Effector memory CD4-positive, alpha-beta T cell (primary cell): ENCODE measurements around the gene PIEZO1.
A peak's percentile ranks its signal among the peaks of the same experiment; 100 is the strongest.

Experiments used
- DNase-seq, 3 donors: peaks; one replicate each; pipeline ENCODE4 v3.0.0-alpha.2; 2020
- H3K27ac ChIP-seq: 2 replicates; pipeline ENCODE4 v1.7.0; 2013; ENCODE audit warnings: mild to moderate bottlenecking, low read length, moderate library complexity; ENCODE audit not compliant: insufficient read depth, poor library complexity, severe bottlenecking
- H3K27me3 ChIP-seq: replicated peaks from 2 replicates; pipeline ENCODE4 v1.7.0; 2013; ENCODE audit warnings: mild to moderate bottlenecking, low read length; ENCODE audit not compliant: insufficient read depth, control insufficient read depth, poor library complexity, severe bottlenecking
- H3K36me3 ChIP-seq: 2 replicates; pipeline ENCODE4 v1.7.0; 2013; ENCODE audit warnings: mild to moderate bottlenecking, low read length, moderate library complexity; ENCODE audit not compliant: control insufficient read depth, insufficient read depth
- H3K4me1 ChIP-seq: 2 replicates; pipeline ENCODE4 v1.7.0; 2013; ENCODE audit warnings: low read length, mild to moderate bottlenecking; ENCODE audit not compliant: control insufficient read depth, insufficient read depth, poor library complexity, severe bottlenecking
- H3K4me3 ChIP-seq: 2 replicates; pipeline ENCODE4 v1.7.0; 2013; ENCODE audit warnings: low read length, low read depth, mild to moderate bottlenecking; ENCODE audit not compliant: insufficient read depth, poor library complexity, severe bottlenecking
- H3K9me3 ChIP-seq: 2 replicates; pipeline ENCODE4 v1.7.0; 2013; ENCODE audit warnings: mild to moderate bottlenecking, low read length, moderate library complexity; ENCODE audit not compliant: control insufficient read depth

The PIEZO1 gene

DNA sequence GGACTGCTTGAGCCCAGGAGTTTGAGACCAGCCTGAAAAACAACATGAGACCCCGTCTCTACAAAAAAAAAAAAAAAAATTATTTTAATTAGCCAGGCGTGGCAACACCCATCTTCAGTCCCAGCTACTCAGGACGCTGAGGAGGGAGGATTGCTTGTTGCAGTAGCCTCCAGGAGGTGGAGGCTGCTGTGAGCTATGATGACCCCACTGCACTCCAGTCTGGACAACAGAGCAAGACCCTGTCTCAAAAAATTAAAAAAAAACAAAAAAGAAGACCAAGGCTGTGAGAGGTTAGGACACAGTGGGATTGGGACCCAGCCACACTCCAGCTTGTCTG lies 97.4 kb downstream of the PIEZO1 start:
- Histone ChIP-seq H3K27ac (no peak overlapping the region), H3K27me3 (no peaks in the 10 kb centered on the region), H3K4me1 (peaks cover 46% of the 10 kb centered on the region), H3K4me3 (no peak overlapping the region), H3K36me3 (peaks cover 4% of the 10 kb centered on the region), H3K9me3 (no peaks in the 10 kb centered on the region)
- DNase-seq, result no peak

DNA sequence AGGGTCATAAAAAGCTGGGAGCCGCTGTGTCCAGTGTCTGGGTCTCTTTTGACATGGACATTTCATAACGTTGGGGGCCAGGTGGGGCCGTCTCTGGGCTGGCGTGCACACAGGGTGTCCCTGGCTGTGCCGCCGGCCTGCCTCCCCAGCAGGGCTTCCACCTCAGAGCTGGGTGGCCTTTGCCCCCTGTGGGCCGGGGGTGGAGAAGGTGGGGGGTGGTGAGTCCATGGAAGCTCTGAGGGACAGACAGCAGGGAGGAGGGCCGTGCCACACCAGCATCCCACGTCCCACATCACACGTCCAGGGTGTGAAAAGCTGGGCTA lies 97.8 kb downstream of the PIEZO1 start:
- Histone ChIP-seq H3K9me3 (no peaks in the 10 kb centered on the region), H3K4me1 (peaks cover 45% of the 10 kb centered on the region), H3K27ac (no peak overlapping the region), H3K4me3 (no peak overlapping the region), H3K36me3 (peaks cover 4% of the 10 kb centered on the region), H3K27me3 (no peaks in the 10 kb centered on the region)
- no peak for DNase-seq

- Histone ChIP-seq H3K36me3 (peaks cover 4% of the 10 kb centered on the region), H3K9me3 (no peaks in the 10 kb centered on the region), H3K4me3 (peak within 1 kb of the TSS; percentile 88), H3K4me1 (peaks cover 45% of the 10 kb centered on the region), H3K27ac (peak within 1 kb of the TSS; percentile 72), H3K27me3 (no peaks in the 10 kb centered on the region)
- DNase-seq, result peak; percentile 79 to 85 (median 80)
Observed at GRCh38 chr16:88686439-88687253, 98.4 kb downstream of the PIEZO1 start, which contains the start of gene SNAI3. TSS of gene SNAI3 (minus strand) at chr16:88686507. CDS start at chr16:88686406, 101 bp downstream.

- Histone ChIP-seq H3K9me3 (no peaks in the 10 kb centered on the region), H3K27me3 (no peaks in the 10 kb centered on the region), H3K4me1 (peaks cover 44% of the 10 kb centered on the region), H3K27ac (peak overlapping the region; percentile 72), H3K36me3 (peaks cover 5% of the 10 kb centered on the region), H3K4me3 (peak overlapping the region; percentile 88)
- peak in 2 of 3 donors; percentile 29 to 48 for DNase-seq
Observed at GRCh38 chr16:88686062-88686438, 99.0 kb downstream of the PIEZO1 start.

GRCh38 chr16:88685156-88686061 lies 99.6 kb downstream of the PIEZO1 start:
- Histone ChIP-seq H3K27ac (peak overlapping the region; percentile 72), H3K4me3 (peak overlapping the region; percentile 88), H3K36me3 (peaks cover 11% of the 10 kb centered on the region), H3K4me1 (peaks cover 44% of the 10 kb centered on the region), H3K27me3 (no peaks in the 10 kb centered on the region), H3K9me3 (no peaks in the 10 kb centered on the region)
- DNase-seq, result peak in 1 of 3 donors; percentile 39

GRCh38 chr16:88684569-88685155 lies 100.4 kb downstream of the PIEZO1 start:
- H3K4me3 ChIP-seq, result no peak overlapping the region

DNA sequence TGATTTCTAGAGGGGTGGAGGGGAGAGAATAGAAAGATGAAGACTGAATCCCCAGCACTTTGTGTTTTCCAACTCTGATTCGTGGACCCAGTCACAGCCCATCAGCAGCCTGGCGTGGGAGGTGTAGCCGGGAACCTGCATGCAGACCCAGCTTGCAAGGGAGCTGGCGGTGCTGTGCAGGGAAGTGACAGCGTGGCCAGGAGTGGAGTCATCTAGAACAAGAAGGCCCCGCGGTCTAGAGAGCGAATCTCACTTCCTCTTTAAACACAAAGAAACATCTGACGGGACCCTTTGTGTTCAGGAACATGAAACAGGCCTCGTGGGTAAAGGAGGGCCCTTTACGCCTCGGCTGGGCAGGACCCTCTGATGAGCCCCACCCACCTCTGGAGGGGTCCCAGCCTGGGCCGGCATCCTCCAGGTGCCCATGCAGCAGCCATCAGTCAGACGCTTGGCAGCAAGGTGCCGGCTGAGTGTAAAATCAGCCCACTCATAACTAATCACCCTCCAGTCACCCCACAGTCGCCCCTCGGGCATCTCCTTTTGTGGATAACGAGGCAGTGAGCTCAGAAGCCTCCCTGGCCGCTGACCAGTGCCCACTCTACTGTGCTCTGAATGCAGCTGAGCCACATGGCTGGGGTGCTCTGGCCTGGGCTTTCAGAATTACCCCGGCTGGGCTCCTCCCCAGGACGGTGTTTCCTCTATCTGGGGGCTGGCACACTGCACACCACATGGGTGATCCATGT lies 103.1 kb downstream of the PIEZO1 start:
- Histone ChIP-seq H3K4me1 (peaks cover 39% of the 10 kb centered on the region), H3K9me3 (no peaks in the 10 kb centered on the region), H3K27ac (peak overlapping the region; percentile 63), H3K4me3 (peak overlapping the region; percentile 18), H3K36me3 (peaks cover 36% of the 10 kb centered on the region), H3K27me3 (no peaks in the 10 kb centered on the region)
- DNase-seq, result peak in 1 of 3 donors; percentile 45

More at GRCh38 chr16:88684569-88685155, 100.4 kb downstream of the PIEZO1 start:
- Histone ChIP-seq H3K36me3 (peaks cover 12% of the 10 kb centered on the region), H3K27ac (peak overlapping the region; percentile 72), H3K27me3 (no peaks in the 10 kb centered on the region), H3K4me1 (peaks cover 43% of the 10 kb centered on the region), H3K9me3 (no peaks in the 10 kb centered on the region)
- DNase-seq, result no peak

GRCh38 chr16:88681084-88681680 lies 103.8 kb downstream of the PIEZO1 start:
- no peaks in the 10 kb centered on the region for H3K9me3 ChIP-seq
- H3K4me1 ChIP-seq, result peaks cover 36% of the 10 kb centered on the region
- H3K36me3 ChIP-seq, result peaks cover 43% of the 10 kb centered on the region
- peak overlapping the region; percentile 45 for H3K27ac ChIP-seq
- H3K27me3 ChIP-seq, result no peaks in the 10 kb centered on the region
- peak overlapping the region; percentile 18 for H3K4me3 ChIP-seq
- DNase-seq, result no peak

GRCh38 chr16:88680554-88681083 lies 104.4 kb downstream of the PIEZO1 start:
- no peak for DNase-seq
- Histone ChIP-seq H3K36me3 (peaks cover 43% of the 10 kb centered on the region), H3K9me3 (no peaks in the 10 kb centered on the region), H3K4me1 (peaks cover 34% of the 10 kb centered on the region), H3K4me3 (no peak overlapping the region), H3K27ac (no peak overlapping the region), H3K27me3 (no peaks in the 10 kb centered on the region)
